ENCODE results near the gene SRCAP. TPM values are rescaled to one million over a fixed set of nuclear protein-coding genes. Genes with fewer than 3 reads are reported as not detected.

The SRCAP gene
- polyA plus RNA-seq, 10 donors, result 19.8 to 25.7 (median 23.4) TPM

Other genes with a start within 250 kb of the SRCAP start
- 1 to 10 TPM; 1.5 to 8.7 (median 2.7) TPM for gene ITGAL, start 226.4 kb upstream of the SRCAP start, polyA plus RNA-seq (ENCODE audit: insufficient read length in 10 of 10)
- gene ZNF768, start 172.6 kb upstream of the SRCAP start, polyA plus RNA-seq (ENCODE audit: insufficient read length in 10 of 10), result 10 to 100 TPM; 22.7 to 31.9 (median 25.3) TPM
- 1 to 10 TPM; 5.7 to 7.6 (median 6.6) TPM for gene ZNF747, start 164.3 kb upstream of the SRCAP start, polyA plus RNA-seq (ENCODE audit: insufficient read length in 10 of 10)
- gene ZNF764, start 140.8 kb upstream of the SRCAP start, polyA plus RNA-seq (ENCODE audit: insufficient read length in 10 of 10), result 1 to 10 TPM; 5.6 to 8.5 (median 6.3) TPM
- 10 to 100 TPM in 1 of 10 donors, 1 to 10 TPM in 9; 5.9 to 10.1 (median 8.1) TPM for gene ZNF688, start 127.5 kb upstream of the SRCAP start, polyA plus RNA-seq (ENCODE audit: insufficient read length in 10 of 10)
- 10 to 100 TPM in 8 of 10 donors, 1 to 10 TPM in 2; 8.2 to 16.8 (median 11.7) TPM for gene ZNF785, start 113.5 kb upstream of the SRCAP start, polyA plus RNA-seq (ENCODE audit: insufficient read length in 10 of 10)
- 1 to 10 TPM; 6.4 to 8.8 (median 7.5) TPM for gene ZNF689, start 88.8 kb upstream of the SRCAP start, polyA plus RNA-seq (ENCODE audit: insufficient read length in 10 of 10)
- 10 to 100 TPM; 17.8 to 27.5 (median 22.2) TPM for gene PRR14, start 48.2 kb upstream of the SRCAP start, polyA plus RNA-seq (ENCODE audit: insufficient read length in 10 of 10)
- 10 to 100 TPM; 25.1 to 38.8 (median 35.1) TPM for gene FBRS, start 40.7 kb upstream of the SRCAP start, polyA plus RNA-seq (ENCODE audit: insufficient read length in 10 of 10)
- 10 to 100 TPM in 8 of 10 donors, 1 to 10 TPM in 2; 8.3 to 15.3 (median 11.9) TPM for gene PHKG2, start 49.3 kb downstream of the SRCAP start, polyA plus RNA-seq (ENCODE audit: insufficient read length in 10 of 10)
- gene CFAP119, start 62.9 kb downstream of the SRCAP start, polyA plus RNA-seq (ENCODE audit: insufficient read length in 10 of 10), result 1 to 10 TPM in 9 of 10 donors, under 1 TPM in 1; 0.42 to 2.0 (median 1.8) TPM
- 10 to 100 TPM; 46.0 to 66.6 (median 54.1) TPM for gene RNF40, start 63.2 kb downstream of the SRCAP start, polyA plus RNA-seq (ENCODE audit: insufficient read length in 10 of 10)
- gene ZNF629, start 88.0 kb downstream of the SRCAP start, polyA plus RNA-seq (ENCODE audit: insufficient read length in 10 of 10), result 10 to 100 TPM; 11.3 to 15.4 (median 12.9) TPM
- 10 to 100 TPM; 24.4 to 41.4 (median 29.9) TPM for gene BCL7C, start 194.9 kb downstream of the SRCAP start, polyA plus RNA-seq (ENCODE audit: insufficient read length in 10 of 10)
- gene CTF1, start 197.4 kb downstream of the SRCAP start, polyA plus RNA-seq (ENCODE audit: insufficient read length in 10 of 10), result 10 to 100 TPM in 5 of 10 donors, 1 to 10 TPM in 5; 7.7 to 13.1 (median 10.6) TPM
- 10 to 100 TPM in 1 of 10 donors, 1 to 10 TPM in 9; 5.6 to 12.1 (median 8.1) TPM for gene FBXL19, start 224.4 kb downstream of the SRCAP start, polyA plus RNA-seq (ENCODE audit: insufficient read length in 10 of 10)
- 10 to 100 TPM in 7 of 10 donors, 1 to 10 TPM in 3; 7.5 to 12.6 (median 10.3) TPM for gene ORAI3, start 249.9 kb downstream of the SRCAP start, polyA plus RNA-seq (ENCODE audit: insufficient read length in 10 of 10)